HepG2 (cell line): Measurements from ENCODE around the gene ELF2. TPM values are rescaled to one million over a fixed set of nuclear protein-coding genes. Genes with fewer than 3 reads are reported as not detected.

ENCODE experiments used
- CCAR2 ChIP-seq: fragments of 200-400 bp; formaldehyde crosslinking; optimal IDR thresholded peaks from 2 replicates; pipeline ENCODE3; 2018; ENCODE audit warnings: low read depth, mild to moderate bottlenecking, low read length, moderate library complexity
- CHCHD3 ChIP-seq: sonication (generic); formaldehyde crosslinking; IDR thresholded peaks from 2 replicates; pipeline ENCODE4 v1.8.0; 2022; ENCODE audit warnings: mild to moderate bottlenecking, missing genetic modification reagents, moderate library complexity
- PLRG1 ChIP-seq: fragments of 450-650 bp; conservative IDR thresholded peaks from 2 replicates; pipeline ENCODE4 v1.6.1; 2016
- PTBP1 ChIP-seq: fragments of 200-400 bp; formaldehyde crosslinking; IDR thresholded peaks from 2 replicates; pipeline ENCODE4 v1.6.1; 2018; ENCODE audit warnings: low read length, low read depth; ENCODE audit not compliant: poor library complexity, severe bottlenecking
- RNF2 ChIP-seq: fragments of 450-650 bp; conservative IDR thresholded peaks from 2 replicates; pipeline ENCODE4 v1.6.1; 2016; ENCODE audit warnings: low read depth
- SNAI1 ChIP-seq: sonication (generic); formaldehyde crosslinking; IDR thresholded peaks from 2 replicates; pipeline ENCODE4 v1.5.0; 2020; ENCODE audit warnings: mild to moderate bottlenecking, missing genetic modification reagents, borderline replicate concordance
- TSC22D2 ChIP-seq: sonication (generic); formaldehyde crosslinking; IDR thresholded peaks from 2 replicates; pipeline ENCODE4 v1.5.1; 2020; ENCODE audit warnings: missing genetic modification reagents, mild to moderate bottlenecking, borderline replicate concordance
- ZBTB1 ChIP-seq: sonication (generic); formaldehyde crosslinking; IDR thresholded peaks from 2 replicates; pipeline ENCODE4 v1.4.0; 2020; ENCODE audit warnings: missing genetic modification reagents, borderline replicate concordance
- ZNF264 ChIP-seq: sonication (generic); formaldehyde crosslinking; IDR thresholded peaks from 2 replicates; pipeline ENCODE4 v1.4.0; 2020; ENCODE audit warnings: missing genetic modification reagents
- ZNF629 ChIP-seq: sonication (generic); formaldehyde crosslinking; conservative IDR thresholded peaks from 2 replicates; pipeline ENCODE4 v1.5.0; 2020; ENCODE audit warnings: missing genetic modification reagents
- ZNF703 ChIP-seq: sonication (generic); formaldehyde crosslinking; IDR thresholded peaks from 2 replicates; pipeline ENCODE4 v1.5.1; 2020; ENCODE audit warnings: missing genetic modification reagents, mild to moderate bottlenecking, moderate library complexity, borderline replicate concordance
- ZNF777 ChIP-seq: sonication (generic); formaldehyde crosslinking; IDR thresholded peaks from 2 replicates; pipeline ENCODE4 v1.4.0; 2020; ENCODE audit warnings: missing genetic modification reagents
- ZNF781 ChIP-seq: sonication (generic); formaldehyde crosslinking; IDR thresholded peaks from 2 replicates; pipeline ENCODE4 v1.5.1; 2020; ENCODE audit warnings: borderline replicate concordance, mild to moderate bottlenecking, missing genetic modification reagents; ENCODE audit errors: not compliant biosample characterization
- polyA plus RNA-seq, 8 experiments: library from polyadenylated mRNA; depleted of rRNA in 3 of 8; stranded (reverse) in 7 of 8; unstranded in 1 of 8; fragments of >200 nt; fragmentation: Illumina TruSeq in 4 of 8; extraction: Trizol in 4 of 8; gene quantifications; 2 replicates each; pipeline versions ENCODE4 v1.2.1 to v1.2.3, GENCODE V29; 2011 to 2016; ENCODE audit warnings: low read depth in 4 of 8, missing spikeins in 1 of 8, mixed read lengths in 1 of 8; ENCODE audit not compliant: insufficient read depth in 1 of 8
- total RNA-seq, 5 experiments: library from RNA; depleted of rRNA; stranded (reverse); fragments of >200 nt; fragmentation: Illumina TruSeq; extraction: Trizol; gene quantifications; 2 replicates each; pipeline ENCODE4 v1.2.3, GENCODE V29; 2016; ENCODE audit warnings: low read depth in 1 of 5
- TF ChIP-seq, protein P1 (sequence below): sonication (generic); formaldehyde crosslinking; IDR thresholded peaks from 2 replicates; pipeline ENCODE4 v1.5.0; 2020; ENCODE audit warnings: mild to moderate bottlenecking, missing genetic modification reagents
- TF ChIP-seq, protein P2 (sequence below): IDR thresholded peaks from 2 replicates; pipeline ENCODE4 v1.6.1; 2016; ENCODE audit warnings: mild to moderate bottlenecking, missing biosample characterization, missing genetic modification reagents
- TF ChIP-seq, protein P3 (sequence below): sonication (generic); formaldehyde crosslinking; IDR thresholded peaks from 2 replicates; pipeline ENCODE4 v1.8.0; 2022; ENCODE audit warnings: mild to moderate bottlenecking, missing genetic modification reagents; ENCODE audit not compliant: insufficient replicate concordance
- TF ChIP-seq, protein P4 (sequence below): sonication (generic); formaldehyde crosslinking; IDR thresholded peaks from 2 replicates; pipeline ENCODE4 v1.4.0; 2020; ENCODE audit warnings: mild to moderate bottlenecking, missing genetic modification reagents

ELF2 gene
- total and polyA plus RNA-seq, 2 of the 13 experiments (the other 11 are each of a cell fraction or from before 2014, with no cell fraction given) = 28.6 to 35.4 TPM

DNA sequence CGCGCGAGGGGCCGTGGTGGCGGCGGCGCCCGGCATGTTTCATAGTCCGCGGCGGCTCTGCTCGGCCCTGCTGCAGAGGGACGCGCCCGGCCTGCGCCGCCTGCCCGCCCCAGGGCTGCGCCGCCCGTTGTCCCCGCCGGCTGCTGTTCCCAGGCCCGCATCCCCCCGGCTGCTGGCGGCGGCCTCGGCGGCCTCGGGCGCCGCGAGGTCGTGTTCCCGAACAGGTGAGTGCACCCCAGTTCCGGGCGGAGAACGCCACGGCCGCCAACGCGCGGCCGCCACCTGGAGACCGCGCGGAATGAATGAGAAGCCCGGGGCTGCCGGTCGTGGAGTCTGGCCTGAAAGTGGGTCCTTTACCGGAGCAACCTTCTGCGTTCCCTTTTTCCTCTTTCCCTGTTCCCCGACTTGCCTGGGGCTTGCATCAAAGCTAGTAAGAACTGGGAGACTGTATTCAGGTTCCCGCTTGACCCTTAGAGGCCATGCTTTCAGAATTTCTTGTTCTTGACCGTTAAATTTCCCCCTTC is 161.0 kb downstream of the ELF2 start (continued):
- TF ChIP-seq PTBP1 = no peak
- TF ChIP-seq ZNF629 (CRISPR knock-in tag) = no peak
- TF ChIP-seq RNF2 = 0 out of 2 replicates have a peak, but pooled peaks have one; percentile 20
- no peak for TF ChIP-seq ZNF777 (CRISPR knock-in tag)
- TF ChIP-seq ZNF781 (CRISPR knock-in tag) = no peak
- peak; percentile 52; the same call in 1 of the 2 replicates for TF ChIP-seq ZNF703 (CRISPR knock-in tag)
- TF ChIP-seq, protein P1, sequence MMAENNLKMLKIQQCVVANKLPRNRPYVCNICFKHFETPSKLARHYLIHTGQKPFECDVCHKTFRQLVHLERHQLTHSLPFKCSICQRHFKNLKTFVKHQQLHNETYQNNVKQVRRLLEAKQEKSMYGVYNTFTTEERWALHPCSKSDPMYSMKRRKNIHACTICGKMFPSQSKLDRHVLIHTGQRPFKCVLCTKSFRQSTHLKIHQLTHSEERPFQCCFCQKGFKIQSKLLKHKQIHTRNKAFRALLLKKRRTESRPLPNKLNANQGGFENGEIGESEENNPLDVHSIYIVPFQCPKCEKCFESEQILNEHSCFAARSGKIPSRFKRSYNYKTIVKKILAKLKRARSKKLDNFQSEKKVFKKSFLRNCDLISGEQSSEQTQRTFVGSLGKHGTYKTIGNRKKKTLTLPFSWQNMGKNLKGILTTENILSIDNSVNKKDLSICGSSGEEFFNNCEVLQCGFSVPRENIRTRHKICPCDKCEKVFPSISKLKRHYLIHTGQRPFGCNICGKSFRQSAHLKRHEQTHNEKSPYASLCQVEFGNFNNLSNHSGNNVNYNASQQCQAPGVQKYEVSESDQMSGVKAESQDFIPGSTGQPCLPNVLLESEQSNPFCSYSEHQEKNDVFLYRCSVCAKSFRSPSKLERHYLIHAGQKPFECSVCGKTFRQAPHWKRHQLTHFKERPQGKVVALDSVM (CRISPR knock-in tag) = 0 out of 2 replicates have a peak, but pooled peaks have one; percentile 0
- no peak for TF ChIP-seq TSC22D2 (CRISPR knock-in tag)
- TF ChIP-seq, protein P2, sequence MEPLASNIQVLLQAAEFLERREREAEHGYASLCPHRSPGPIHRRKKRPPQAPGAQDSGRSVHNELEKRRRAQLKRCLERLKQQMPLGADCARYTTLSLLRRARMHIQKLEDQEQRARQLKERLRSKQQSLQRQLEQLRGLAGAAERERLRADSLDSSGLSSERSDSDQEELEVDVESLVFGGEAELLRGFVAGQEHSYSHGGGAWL = no peak
- TF ChIP-seq ZBTB1 = no peak
- TF ChIP-seq, protein P3, sequence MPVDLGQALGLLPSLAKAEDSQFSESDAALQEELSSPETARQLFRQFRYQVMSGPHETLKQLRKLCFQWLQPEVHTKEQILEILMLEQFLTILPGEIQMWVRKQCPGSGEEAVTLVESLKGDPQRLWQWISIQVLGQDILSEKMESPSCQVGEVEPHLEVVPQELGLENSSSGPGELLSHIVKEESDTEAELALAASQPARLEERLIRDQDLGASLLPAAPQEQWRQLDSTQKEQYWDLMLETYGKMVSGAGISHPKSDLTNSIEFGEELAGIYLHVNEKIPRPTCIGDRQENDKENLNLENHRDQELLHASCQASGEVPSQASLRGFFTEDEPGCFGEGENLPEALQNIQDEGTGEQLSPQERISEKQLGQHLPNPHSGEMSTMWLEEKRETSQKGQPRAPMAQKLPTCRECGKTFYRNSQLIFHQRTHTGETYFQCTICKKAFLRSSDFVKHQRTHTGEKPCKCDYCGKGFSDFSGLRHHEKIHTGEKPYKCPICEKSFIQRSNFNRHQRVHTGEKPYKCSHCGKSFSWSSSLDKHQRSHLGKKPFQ (CRISPR knock-in tag) = peak; percentile 65
- TF ChIP-seq ZNF264 (CRISPR knock-in tag) = no peak
- TF ChIP-seq CCAR2 = no peak
- TF ChIP-seq PLRG1 = no peak
- 0 out of 2 replicates have a peak, but pooled peaks have one; percentile 12 for TF ChIP-seq SNAI1 (CRISPR knock-in tag)
- 0 out of 2 replicates have a peak, but pooled peaks have one; percentile 2 for TF ChIP-seq CHCHD3 (CRISPR knock-in tag)
- TF ChIP-seq, protein P4, sequence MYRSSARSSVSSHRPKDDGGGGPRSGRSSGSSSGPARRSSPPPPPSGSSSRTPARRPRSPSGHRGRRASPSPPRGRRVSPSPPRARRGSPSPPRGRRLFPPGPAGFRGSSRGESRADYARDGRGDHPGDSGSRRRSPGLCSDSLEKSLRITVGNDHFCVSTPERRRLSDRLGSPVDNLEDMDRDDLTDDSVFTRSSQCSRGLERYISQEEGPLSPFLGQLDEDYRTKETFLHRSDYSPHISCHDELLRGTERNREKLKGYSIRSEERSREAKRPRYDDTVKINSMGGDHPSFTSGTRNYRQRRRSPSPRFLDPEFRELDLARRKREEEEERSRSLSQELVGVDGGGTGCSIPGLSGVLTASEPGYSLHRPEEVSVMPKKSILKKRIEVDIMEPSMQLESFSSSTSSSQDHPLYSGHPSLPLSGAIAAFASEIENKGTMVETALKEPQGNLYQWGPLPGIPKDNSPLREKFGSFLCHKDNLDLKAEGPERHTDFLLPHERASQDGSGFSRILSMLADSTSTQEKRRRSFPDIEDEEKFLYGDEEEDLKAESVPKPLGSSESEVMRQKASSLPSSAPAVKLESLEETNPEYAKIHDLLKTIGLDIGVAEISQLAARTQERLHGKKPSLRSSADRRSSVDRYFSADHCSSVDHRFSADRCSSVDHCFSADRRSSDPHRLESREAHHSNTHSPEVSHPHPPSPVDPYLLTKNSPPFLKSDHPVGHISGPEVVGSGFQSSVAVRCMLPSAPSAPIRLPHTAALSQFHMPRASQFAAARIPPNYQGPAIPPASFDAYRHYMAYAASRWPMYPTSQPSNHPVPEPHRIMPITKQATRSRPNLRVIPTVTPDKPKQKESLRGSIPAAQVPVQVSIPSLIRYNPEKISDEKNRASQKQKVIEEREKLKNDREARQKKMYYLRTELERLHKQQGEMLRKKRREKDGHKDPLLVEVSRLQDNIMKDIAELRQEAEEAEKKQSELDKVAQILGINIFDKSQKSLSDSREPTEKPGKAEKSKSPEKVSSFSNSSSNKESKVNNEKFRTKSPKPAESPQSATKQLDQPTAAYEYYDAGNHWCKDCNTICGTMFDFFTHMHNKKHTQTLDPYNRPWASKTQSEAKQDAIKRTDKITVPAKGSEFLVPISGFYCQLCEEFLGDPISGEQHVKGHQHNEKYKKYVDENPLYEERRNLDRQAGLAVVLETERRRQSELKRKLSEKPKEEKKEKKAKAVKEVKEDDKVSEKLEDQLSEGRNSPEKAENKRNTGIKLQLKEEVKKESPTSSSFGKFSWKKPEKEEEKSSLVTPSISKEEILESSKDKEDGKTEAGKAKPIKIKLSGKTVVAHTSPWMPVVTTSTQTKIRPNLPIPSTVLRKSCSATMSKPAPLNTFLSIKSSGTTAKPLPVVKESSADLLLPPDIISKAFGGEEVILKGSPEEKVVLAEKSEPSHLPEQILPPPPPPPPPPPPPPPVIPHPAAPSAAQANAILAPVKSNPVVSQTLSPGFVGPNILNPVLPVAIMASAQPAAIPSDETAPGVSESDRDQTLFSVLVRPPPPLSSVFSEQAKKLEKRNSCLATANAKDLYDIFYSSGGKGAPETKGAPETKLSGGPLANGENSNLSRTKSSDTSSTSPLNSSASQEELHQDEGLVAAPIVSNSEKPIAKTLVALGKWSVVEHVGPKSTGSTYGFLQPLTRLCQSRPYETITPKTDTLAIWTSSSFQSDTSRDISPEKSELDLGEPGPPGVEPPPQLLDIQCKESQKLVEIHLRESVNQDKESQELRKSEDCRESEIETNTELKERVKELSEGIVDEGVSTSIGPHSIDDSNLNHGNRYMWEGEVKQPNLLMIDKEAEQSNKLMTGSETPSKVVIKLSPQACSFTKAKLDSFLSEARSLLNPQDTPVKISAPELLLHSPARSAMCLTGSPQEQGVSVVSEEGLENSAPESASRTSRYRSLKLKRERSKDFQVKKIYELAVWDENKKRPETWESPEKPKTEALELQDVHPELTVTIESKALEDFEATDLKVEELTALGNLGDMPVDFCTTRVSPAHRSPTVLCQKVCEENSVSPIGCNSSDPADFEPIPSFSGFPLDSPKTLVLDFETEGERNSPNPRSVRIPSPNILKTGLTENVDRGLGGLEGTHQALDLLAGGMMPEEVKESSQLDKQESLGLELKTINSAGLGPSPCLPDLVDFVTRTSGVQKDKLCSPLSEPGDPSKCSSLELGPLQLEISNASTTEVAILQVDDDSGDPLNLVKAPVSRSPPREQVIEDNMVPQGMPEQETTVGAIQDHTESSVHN (CRISPR knock-in tag) = no peak
